Neural crest cell (in vitro differentiated cells): ENCODE measurements around the gene VWA2. TPM values are rescaled to one million over a fixed set of nuclear protein-coding genes. Genes with fewer than 3 reads are reported as not detected.
A peak's percentile ranks its signal among the peaks of the same experiment; 100 is the strongest.

Experiments
- DNase-seq: peaks from one replicate; pipeline ENCODE4 v3.0.0; 2021; ENCODE audit warnings: low read depth, mixed read lengths, low spot score
- H3K27ac Mint-ChIP-seq: one replicate; pipeline ENCODE4 v1.8.0; 2021; ENCODE audit warnings: mild to moderate bottlenecking, mixed read lengths; ENCODE audit not compliant: unreplicated experiment
- H3K27me3 Mint-ChIP-seq: 2 replicates; pipeline ENCODE4 v1.8.0; 2021; ENCODE audit warnings: low read depth, mild to moderate bottlenecking, mixed read lengths
- H3K36me3 Mint-ChIP-seq: 2 replicates; pipeline ENCODE4 v1.8.0; 2021; ENCODE audit warnings: low read depth, mild to moderate bottlenecking, mixed read lengths
- H3K4me1 Mint-ChIP-seq: 2 replicates; pipeline ENCODE4 v1.8.0; 2021; ENCODE audit warnings: mixed read lengths
- H3K4me3 Mint-ChIP-seq: one replicate; pipeline ENCODE4 v1.8.0; 2021; ENCODE audit warnings: mild to moderate bottlenecking, mixed read lengths
- H3K9me3 Mint-ChIP-seq: 2 replicates; pipeline ENCODE4 v1.8.0; 2021; ENCODE audit warnings: mixed read lengths
- total RNA-seq: library from RNA; stranded (reverse); gene quantifications from 2 replicates; pipeline ENCODE4 v1.2.1, GENCODE V29; 2021
- TF ChIP-seq, protein P1 (sequence below): fragments of 200-600 bp; sonication (generic); conservative IDR thresholded peaks from 2 replicates; pipeline ENCODE4 v1.5.0; 2021; ENCODE audit warnings: antibody characterized with exemption, mild to moderate bottlenecking

The VWA2 gene
- total RNA-seq, 1 donor from 2014 or later = not detected

DNA sequence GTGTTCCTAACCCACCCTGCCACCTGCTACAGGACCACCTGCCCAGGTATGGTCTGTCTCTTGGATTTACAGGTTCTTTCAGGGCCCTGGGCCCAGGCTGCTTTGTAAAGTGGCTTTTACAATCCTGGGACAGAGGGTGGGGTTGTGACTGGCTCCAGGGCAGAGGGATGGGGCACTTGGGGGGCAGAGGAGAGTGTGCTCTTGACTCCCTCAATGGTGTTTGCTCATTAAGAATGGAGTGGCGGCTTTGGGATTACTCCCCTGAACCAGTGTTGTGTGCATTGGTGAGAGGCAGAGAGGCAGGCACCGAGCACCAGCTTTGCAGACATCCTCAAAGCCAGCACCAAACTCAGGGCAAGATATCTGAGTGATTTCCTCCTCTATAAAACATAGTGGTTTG, 43.5 kb downstream of the VWA2 start:
- Mint-ChIP-seq H3K27me3 (no peaks in the 10 kb centered on the region), H3K9me3 (no peaks in the 10 kb centered on the region), H3K4me3 (no peak overlapping the region), H3K4me1 (no peaks in the 10 kb centered on the region), H3K36me3 (no peaks in the 10 kb centered on the region), H3K27ac (peak overlapping the region; percentile 27)
- TF ChIP-seq, protein P1, sequence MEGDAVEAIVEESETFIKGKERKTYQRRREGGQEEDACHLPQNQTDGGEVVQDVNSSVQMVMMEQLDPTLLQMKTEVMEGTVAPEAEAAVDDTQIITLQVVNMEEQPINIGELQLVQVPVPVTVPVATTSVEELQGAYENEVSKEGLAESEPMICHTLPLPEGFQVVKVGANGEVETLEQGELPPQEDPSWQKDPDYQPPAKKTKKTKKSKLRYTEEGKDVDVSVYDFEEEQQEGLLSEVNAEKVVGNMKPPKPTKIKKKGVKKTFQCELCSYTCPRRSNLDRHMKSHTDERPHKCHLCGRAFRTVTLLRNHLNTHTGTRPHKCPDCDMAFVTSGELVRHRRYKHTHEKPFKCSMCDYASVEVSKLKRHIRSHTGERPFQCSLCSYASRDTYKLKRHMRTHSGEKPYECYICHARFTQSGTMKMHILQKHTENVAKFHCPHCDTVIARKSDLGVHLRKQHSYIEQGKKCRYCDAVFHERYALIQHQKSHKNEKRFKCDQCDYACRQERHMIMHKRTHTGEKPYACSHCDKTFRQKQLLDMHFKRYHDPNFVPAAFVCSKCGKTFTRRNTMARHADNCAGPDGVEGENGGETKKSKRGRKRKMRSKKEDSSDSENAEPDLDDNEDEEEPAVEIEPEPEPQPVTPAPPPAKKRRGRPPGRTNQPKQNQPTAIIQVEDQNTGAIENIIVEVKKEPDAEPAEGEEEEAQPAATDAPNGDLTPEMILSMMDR = no peak
- DNase-seq = no peak

DNA sequence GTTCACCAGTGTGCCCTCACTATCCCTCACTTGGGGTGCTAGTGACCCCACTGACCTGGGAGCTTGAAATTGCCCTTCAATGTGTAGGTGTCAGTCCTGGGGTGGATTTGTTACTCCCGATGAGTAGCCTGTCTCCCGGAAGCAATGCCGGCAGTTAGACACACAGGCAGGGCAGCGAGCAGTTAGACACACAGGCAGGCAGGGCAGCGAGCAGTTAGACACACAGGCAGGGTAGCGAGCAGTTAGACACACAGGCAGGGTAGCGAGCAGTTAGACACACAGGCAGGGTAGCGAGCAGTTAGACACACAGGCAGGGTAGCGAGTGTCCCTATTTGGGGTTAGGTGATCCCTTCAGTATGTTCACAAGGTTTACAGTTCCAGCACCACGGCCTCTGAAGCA, 44.0 kb downstream of the VWA2 start:
- Mint-ChIP-seq H3K9me3 (no peaks in the 10 kb centered on the region), H3K36me3 (no peaks in the 10 kb centered on the region), H3K27ac (no peak overlapping the region), H3K27me3 (no peaks in the 10 kb centered on the region), H3K4me1 (no peaks in the 10 kb centered on the region), H3K4me3 (no peak overlapping the region)
- TF ChIP-seq, protein P1 = no peak
- no peak for DNase-seq

DNA sequence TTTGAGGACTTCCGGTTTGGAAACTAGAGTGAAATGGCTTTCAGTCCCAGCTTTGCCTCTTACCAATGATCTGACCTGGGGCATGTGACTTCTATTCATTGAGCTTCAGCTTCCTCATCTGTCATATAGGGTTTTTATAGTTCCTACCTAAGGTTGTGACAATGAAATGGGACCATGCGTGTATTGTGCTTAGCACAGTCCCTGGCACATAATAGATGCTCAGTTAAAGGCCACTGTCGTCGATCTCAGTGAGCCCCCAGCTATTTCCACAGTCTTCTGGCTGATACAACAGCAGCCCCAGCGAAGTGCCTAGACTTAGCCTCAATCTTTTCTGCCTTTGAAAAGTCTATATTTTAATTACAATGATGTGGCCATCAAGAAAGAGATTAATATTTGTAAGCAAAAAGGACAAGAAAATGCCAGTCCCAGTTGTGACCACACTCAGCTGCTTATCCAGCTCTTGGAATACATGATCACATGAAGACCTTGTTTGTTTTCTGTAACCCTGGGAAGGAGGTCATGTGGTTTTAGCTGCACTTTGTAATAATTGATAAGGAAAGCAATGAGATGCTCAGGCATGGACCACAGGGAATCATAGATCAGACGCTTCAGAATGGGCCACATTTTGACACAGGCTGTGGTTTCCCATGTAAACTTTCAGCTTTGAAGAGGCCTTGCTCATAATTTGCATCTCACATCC, 44.6 kb downstream of the VWA2 start:
- Mint-ChIP-seq H3K4me3 (no peak overlapping the region), H3K4me1 (no peaks in the 10 kb centered on the region), H3K36me3 (no peaks in the 10 kb centered on the region), H3K27me3 (no peaks in the 10 kb centered on the region), H3K27ac (no peak overlapping the region), H3K9me3 (no peaks in the 10 kb centered on the region)
- TF ChIP-seq, protein P1 = no peak
- no peak for DNase-seq

DNA sequence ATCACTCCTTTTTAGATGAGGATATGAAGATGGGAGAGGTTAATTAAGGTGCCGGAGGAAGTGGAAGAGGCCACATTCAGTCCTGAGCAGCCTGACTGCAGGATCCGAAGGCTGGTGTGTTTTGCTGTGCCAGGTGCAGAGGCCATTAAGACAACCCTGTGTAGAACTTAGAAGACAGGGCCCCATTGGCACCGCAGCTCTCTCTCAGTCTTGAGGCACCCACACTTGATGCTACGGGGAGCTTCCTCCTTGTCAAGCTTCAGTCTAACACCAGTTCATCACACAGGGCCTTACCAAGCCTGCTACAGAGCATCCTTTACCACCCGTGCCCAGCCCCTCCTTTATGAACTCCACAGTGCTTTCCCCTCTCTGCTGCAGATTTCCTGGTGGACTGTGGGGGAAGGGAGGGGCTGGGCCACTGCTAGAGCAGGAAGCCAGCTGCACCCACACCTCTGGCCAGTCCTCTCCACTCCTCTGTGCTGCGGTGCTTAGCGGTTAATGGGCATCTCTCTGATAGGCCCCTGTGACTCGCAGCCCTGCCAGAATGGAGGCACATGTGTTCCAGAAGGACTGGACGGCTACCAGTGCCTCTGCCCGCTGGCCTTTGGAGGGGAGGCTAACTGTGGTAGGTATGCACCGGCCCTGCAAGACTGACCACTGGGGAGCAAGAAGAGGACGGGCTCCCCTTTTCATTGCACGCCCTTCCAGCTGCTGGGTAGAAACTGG, 45.5 kb downstream of the VWA2 start:
- Mint-ChIP-seq H3K4me1 (no peaks in the 10 kb centered on the region), H3K9me3 (no peaks in the 10 kb centered on the region), H3K36me3 (no peaks in the 10 kb centered on the region), H3K4me3 (no peak overlapping the region), H3K27me3 (no peaks in the 10 kb centered on the region), H3K27ac (no peak overlapping the region)
- no peak for DNase-seq
- TF ChIP-seq, protein P1 = no peak

DNA sequence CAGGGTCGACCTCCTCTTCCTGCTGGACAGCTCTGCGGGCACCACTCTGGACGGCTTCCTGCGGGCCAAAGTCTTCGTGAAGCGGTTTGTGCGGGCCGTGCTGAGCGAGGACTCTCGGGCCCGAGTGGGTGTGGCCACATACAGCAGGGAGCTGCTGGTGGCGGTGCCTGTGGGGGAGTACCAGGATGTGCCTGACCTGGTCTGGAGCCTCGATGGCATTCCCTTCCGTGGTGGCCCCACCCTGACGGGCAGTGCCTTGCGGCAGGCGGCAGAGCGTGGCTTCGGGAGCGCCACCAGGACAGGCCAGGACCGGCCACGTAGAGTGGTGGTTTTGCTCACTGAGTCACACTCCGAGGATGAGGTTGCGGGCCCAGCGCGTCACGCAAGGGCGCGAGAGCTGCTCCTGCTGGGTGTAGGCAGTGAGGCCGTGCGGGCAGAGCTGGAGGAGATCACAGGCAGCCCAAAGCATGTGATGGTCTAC, 46.9 kb downstream of the VWA2 start:
- TF ChIP-seq, protein P1 = no peak
- Mint-ChIP-seq H3K27ac (no peak overlapping the region), H3K4me3 (no peak overlapping the region), H3K36me3 (peaks cover 5% of the 10 kb centered on the region), H3K4me1 (no peaks in the 10 kb centered on the region), H3K27me3 (no peaks in the 10 kb centered on the region), H3K9me3 (no peaks in the 10 kb centered on the region)
- DNase-seq = no peak
